EH (cell line): Measurements from ENCODE around the gene DES.
A peak's percentile ranks its signal among the peaks of the same experiment; 100 is the strongest.
"Not testable (repeated sequence)": the region's sequence is repeated elsewhere in the genome, so short reads cannot be mapped to it uniquely, and the experiment has no call there.

ENCODE experiments used
- DNase-seq: peaks from one replicate; pipeline ENCODE4 v3.0.0-alpha.2; 2015; ENCODE audit warnings: low read depth

DES gene

DNA sequence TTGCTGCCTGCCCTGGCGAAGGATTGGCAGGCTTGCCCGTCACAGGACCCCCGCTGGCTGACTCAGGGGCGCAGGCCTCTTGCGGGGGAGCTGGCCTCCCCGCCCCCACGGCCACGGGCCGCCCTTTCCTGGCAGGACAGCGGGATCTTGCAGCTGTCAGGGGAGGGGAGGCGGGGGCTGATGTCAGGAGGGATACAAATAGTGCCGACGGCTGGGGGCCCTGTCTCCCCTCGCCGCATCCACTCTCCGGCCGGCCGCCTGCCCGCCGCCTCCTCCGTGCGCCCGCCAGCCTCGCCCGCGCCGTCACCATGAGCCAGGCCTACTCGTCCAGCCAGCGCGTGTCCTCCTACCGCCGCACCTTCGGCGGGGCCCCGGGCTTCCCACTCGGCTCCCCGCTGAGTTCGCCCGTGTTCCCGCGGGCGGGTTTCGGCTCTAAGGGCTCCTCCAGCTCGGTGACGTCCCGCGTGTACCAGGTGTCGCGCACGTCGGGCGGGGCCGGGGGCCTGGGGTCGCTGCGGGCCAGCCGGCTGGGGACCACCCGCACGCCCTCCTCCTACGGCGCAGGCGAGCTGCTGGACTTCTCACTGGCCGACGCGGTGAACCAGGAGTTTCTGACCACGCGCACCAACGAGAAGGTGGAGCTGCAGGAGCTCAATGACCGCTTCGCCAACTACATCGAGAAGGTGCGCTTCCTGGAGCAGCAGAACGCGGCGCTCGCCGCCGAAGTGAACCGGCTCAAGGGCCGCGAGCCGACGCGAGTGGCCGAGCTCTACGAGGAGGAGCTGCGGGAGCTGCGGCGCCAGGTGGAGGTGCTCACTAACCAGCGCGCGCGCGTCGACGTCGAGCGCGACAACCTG lies at the start of gene DES:
Gene DES, plus strand, starts transcription at position 223 of the 857 bp plus-strand sequence. Its CDS starts 86 bp downstream, at position 309.
- DNase-seq = no peak

DNA sequence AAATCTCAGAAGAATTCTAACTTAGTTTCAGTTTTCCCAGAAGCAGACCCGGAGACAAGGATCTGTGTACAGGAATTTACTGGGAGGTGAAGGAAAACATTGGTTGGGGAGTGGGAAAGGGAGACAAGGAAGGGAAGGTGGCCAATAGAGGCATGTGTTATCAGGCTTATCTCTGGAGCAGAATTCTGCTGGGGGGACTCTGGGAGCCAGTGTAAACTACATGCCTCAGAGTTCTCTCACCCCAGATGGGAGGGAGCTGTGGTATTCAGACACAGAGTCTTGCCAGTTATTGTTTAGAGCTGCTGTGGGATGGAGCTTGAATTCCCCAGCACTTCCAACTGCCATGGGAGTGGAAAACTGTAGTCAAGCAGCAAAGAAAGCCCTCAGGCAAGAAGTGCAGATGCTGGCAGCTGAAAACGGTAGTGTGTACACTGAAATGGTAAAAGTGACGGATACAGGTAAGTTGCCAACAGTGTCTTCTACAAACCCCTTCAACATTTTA lies 49.4 kb upstream of the DES start:
- peak; percentile 99 for DNase-seq

DNA sequence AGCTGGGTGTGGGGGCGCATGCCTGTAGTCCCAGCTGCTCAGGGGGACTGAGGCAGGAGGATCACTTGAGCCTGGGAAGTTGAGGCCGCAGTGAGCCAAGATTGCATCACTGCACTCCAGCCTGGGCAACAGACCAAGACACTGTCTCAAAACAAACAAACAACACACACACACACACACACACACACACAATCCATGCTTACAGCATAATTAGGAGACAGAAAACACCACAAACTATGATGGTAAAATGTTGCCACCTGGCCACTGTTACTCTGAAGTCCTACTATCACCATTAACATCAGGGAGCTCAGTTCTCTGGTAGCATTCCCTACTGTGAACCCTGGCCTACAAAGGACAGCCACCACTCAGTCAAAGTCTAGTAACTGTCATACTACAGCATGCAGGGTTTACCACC lies 48.7 kb upstream of the DES start:
- peak; percentile 75 for DNase-seq

DNA sequence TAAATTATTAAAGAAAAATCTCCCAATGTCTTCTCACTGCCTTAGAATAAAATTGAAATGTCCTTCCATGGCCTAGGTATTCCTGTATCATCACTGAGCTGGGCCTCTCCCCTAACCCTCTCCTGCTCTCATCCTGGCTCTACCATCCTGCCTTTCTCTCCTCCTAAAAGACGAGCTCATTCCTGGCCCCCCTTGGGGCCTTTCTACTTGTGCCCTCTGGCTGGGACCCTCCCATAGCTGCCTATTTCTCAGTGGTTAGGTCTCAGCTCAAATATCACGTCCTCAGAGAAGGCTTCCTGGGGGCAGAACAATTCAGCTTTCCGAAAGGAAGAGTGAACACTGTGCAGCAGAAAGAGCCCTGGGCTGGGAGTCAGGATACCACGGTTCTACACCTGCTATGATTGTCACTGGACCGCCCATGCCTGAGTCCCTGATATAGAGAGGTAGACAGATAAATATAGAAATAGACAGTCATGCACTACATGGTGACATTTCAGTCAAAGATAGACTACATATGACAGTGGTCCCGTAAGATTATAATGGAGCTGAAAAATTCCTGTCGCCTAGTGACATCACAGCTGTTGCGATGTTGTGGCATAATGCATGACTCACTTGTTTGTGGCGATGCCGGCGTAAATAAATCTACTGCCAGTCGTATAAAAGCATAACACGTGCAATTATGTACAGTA lies 39.9 kb upstream of the DES start:
- no peak for DNase-seq

DNA sequence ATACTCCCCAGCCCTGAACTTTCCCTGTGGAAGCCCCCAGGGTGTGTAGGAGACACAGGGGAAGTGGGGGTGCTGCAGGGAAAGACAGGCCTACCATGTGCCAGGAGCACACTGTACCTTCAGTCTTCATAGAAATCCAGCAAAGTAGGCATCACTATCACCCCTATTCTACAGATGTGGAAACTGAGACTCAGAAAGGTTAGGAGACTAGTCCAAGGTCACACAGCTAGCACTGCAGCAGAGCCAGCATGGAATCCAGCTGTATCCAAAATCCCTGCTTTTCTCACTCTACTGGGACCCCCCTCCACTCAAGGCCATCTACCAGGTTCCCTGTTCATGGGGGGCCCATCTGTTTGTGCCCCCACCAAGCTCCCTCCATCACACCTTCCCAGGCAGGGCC lies 37.3 kb upstream of the DES start:
- no peak for DNase-seq

DNA sequence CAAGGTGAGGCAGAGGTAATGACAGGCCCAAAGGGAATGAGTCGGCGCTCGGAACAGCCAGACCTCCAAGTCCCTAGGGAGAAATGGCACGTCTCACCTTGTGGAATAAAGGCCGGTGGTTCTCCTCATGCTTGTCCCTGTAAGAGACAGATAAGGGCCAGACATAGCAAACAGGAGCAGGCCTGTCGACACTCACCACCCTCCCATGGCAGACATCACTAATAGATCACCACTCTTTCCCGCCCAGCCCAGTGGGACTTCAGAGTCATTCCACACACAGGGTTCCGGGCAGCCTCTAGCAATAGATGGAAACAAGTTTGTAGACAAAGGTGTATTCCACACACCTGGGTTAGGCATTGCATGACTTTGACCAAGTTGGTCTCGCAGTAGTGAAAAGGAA lies 36.7 kb upstream of the DES start:
- no peak for DNase-seq

DNA sequence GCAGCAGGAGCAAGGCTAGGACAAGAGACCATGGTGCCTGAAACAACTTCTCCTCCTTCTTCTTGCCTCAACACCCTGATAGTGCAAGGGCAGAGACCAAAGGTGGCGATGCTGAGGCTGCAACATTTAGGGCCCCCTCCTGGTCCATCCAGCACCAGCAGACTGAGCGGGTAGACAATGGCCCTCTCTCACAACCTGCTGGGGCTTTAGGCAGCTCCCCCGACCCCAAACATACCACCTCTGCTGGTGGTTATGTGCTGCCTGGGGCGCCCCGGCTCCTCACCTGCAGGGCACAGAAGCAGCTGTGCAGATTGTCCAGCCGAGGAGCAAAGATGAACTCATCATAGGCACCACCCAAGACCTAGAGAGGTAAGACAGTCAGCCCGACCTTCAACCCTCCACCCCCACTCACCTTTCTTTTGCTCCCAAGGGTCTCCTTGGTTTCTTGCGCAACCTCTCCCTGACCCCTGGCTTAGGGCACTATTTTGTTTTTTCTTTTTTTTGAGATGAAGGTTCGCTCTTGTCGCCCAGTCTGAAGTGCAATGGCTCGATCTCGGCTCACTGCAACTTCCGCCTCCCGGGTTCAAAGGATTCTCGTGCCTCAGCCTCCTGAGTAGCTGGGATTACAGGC lies 34.0 kb upstream of the DES start:
- DNase-seq = no peak

DNA sequence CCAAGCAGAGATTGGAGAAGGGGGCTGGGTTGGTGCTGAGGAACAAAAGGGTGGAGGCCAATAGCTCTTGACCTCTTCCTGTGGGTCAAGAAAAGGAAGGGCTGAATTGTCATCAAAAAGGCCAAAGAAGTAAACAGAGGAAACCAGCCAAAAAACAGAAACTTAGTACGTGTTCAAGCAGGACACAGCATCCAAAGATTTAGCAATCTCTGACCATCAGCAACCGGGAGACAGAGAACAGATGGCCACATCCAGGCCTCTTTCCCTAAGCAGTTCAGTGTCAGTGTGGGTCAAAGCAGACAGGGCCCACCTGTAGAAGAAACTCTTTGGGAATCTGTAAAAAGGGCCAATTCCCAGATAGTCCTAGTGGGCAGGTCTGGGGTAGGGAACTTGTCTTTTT lies 33.3 kb upstream of the DES start:
- DNase-seq = no peak

DNA sequence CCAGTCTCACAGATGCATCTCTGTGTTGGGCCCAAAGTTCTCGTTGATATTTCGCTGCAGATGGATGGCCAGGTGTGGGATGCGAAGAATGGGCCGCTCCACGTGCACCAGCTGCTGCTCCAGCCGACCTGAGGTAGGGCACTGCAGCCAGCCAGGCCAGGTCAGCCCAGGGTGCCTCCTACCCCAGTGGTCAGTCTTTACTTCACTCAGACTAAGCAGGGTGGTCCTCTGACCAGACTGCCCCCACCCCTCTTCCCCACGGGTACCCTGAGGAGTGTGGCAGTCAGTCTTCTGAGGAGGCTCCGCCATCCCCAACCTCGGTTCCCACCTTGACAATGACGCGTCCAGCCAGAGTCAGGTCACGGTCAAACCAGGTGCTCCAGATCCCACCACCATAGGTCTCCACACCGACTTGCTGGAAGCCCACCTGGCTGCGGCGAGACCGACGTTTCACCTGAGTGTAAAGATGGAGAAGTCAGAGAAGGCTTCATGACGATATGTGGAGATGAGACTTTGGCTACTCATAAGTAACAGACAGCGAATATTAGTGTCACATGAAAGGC lies 32.1 kb upstream of the DES start:
- no peak for DNase-seq

DNA sequence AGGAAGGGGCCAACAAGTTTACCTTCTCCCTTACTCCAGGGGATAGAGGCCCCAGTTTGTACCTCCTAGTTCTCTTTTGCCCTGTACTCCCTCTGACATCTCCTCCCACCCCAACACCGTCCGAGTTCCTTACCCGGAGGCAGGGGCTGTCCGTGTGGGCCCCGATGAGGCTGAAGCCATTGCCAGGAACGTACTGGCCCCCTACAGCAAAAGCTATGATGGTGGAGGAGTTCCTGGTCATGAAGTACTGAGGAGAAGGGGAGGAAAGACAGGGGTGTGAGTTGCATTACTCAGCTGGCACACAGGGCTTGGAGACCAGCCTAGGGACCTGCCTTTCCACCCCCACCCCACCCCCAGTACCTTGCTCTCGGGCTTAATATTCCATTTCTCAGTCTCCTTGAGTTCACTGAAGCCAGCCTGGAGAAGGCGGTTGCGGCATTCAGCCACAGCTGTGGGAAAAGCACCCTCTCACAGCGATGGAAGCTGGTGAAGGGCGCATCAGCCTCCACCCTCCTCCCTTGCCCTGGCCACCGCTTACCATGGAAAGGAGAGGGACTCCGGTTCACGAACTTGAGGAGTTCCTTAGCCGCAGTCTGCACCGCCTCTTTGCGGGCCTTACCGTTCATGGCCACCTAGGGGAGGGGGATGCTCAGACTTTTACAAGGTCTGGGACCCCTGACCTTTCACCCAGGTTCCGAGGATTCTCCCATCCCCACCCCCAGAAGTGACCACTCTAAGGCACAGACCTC lies 31.5 kb upstream of the DES start:
- DNase-seq = peak; percentile 27

DNA sequence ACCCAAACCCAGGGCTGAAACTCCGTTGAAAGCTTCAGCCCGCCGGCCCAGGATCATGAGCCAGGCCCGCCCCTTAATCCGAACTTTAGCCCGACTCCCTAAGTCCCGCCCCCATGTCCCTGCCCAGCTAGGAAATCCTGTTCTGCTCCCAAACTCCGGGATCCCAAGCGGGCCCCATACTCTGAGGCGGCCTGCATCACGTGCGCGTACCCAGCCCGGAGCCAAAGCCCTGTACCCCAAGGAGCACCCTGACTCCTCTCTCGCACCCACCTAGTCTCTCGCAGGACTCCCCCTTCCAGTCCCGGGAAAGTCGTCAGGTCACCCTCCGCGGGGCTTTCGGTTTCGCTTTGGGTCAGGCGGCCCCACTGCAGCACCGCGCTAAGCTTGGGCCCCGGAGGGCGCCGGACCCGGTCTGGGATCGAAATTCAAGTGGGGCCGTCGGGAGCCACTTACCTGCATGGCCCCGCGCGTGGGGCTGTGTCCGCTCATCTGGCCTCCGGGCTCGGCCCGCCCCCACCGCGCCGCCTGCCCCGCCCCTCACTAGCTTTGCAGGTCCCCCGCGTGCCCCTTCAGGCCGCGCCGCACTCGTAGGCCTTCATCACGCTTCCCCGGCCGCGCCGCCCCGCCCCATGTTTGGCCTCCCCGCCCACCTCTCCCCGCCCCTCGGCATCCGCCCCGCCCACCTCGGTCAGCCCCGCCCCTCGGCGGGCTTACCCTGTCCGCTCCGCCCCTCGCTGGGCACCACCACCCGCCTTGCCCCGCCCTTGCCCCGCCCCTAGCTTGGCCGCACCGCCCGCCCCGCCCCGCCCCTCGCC lies 30.7 kb upstream of the DES start, which contains the start of gene DNPEP:
Gene DNPEP, minus strand, starts transcription at position 607 of the 815 bp plus-strand sequence. Its CDS starts 118 bp downstream, at position 489.
- peak; percentile 91 for DNase-seq

DNA sequence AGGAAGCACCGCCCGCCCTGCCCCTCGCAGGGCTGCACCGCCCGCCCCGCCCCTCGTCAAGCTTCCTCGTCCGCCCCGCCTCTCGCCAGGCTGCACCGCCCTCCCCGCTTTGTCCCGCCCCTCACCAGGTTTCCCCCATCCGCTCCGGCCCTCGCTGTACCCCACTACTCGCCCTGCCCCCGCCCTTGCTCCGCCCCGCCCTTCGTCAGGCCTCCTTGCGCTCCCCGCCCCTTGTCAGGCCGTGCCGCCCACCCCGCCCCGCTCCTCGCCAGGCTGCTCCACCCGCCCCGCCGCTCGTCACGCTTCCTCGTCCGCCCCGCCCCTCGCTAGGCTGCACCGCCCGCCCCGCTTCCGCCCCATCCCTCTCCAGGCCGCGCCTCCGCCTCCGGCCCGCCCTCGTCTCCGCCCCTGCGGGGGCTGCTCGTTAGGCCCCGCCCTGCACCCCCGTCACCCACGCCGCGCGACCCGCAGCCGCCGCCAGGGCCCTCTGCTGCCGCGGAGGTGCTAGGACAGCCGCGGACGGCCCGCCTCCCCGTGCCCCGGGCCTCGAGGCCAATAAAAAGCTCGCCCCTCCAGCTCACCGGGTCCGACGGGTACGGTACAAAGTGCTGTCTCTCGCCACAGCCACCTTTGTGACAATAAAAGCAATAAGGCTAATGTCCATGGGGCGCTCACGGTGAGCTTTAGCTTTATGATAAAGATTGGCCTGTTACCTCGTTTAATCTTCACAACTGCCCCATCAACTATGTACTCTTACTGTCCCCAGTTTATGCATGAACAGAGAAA lies 29.9 kb upstream of the DES start:
- peak; percentile 96 for DNase-seq

DNA sequence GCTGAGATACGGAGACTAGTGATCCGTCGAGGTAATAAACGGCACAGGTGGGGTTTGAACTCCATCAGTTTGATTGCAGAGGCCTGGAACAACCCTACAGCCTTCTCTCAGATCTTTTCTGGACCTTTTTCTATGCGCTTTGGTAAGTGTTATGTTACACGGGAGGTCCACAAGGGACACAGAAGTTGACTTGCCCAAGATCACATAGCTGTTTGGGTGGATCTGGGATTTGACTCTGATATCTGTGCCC lies 29.3 kb upstream of the DES start:
- DNase-seq = no peak

DNA sequence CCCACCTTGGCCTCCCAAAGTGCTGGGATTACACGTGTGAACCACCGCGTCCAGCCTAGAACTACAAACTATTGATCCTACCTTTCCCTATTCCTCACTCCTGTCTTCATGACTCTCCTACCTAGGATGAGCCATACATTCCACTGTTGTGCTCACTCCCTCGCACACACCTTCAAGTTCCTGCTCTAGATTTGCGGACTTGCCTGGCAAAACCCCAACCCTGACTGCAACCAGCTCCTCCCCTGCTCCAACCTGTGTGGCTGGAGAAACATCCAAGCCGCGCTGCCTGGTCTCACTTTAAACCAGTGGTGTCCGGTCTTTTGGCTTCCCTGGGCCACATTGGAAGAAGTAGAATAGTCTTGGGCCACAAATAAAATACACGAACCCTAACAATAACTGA lies 25.4 kb upstream of the DES start:
- DNase-seq = no peak

DNA sequence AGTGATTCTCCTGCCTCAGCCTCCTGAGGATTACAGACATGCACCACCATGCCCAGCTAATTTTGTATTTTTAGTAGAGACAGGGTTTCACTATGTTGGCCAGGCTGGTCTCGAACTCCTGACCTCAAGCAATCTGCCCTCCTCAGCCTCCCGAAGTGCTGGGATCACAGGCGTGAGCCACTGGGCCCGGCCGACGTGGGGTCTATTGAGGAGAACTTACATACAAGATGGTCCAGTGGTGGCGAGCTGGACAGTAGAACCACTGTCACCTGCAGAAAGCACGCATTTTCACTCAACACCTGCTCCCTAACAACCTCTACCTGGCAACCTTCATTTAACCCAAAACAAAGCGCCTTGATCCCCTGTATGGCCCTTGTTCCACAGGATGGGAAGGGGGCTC lies 23.1 kb upstream of the DES start:
- not testable (repeated sequence) for DNase-seq

DNA sequence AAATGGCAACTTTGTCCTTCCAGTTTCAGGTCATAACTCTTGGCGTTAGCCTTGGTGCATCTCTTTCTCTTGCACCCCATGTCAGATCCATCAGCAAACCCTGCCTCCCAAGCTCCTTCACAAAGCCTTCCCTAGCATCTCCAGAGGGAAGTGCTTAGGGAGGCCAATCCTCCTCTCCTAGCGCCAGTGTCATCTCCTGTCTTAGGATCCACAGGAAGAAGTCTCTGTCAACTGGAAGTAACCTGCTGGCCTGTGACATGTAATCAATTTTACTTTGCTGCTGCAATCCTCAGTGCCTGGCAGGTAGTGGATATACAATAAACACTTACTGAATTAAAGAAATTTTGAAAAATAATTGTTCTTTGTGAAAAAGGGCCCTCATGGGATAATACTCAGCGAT lies 22.6 kb upstream of the DES start:
- DNase-seq = no peak

DNA sequence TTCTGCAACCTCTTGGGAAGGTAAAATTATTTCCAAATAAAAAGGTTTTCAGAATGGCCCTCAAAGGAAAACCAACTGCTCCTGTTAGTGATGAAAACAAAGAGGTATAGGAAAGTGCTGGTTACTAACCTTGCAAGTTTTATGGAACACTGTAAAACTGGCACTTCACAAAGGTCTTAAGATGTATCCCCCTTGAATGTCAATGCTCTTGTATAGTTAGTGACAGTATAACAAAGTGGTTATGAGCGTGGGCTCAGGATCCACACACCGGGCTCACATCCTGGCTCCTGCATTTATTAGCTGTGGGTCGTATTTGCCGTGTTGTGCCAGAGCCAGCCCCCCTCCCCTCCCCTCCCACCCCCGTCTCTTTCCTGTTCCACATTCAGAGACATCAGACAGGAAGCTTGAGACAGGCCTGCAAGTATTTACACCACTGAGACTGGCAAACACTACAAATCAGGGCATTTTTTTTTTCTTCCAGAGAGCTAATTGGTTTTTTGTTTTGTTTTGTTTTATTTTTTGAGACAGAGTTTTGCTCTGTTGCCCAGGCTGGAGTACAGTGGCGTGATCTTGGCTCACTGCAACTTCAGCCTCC lies 21.2 kb upstream of the DES start:
- no peak for DNase-seq

DNA sequence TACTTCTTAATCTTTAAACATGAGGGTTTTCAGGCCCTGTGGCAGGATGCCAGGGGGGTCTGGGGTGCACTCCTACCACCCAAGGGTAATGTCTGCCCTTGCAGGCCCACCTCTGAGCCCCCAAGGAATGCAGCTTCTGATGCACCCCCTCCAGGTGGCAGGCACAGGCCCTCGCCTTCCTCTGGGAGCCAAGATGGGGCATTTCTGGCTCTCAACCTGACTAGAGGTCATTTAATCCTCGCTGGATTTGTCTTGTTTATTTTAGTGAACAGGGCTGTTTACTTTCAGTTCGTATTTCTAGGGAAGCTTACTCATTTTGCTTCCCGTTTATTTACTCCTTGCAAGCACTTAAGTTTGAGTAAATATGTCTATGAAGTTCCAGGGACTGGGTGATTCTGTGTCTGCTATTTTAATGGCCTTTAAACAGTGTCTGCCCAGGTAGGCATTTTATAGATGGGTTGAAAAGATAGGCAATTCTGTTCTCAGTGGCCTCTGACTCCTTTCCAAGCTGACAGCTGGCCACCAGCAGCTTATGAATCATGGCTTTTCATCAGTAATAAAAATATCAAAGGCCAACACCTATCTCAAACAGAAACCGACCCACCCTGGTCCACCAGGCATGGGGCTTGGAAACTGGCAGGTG lies 19.3 kb upstream of the DES start:
- DNase-seq = no peak

DNA sequence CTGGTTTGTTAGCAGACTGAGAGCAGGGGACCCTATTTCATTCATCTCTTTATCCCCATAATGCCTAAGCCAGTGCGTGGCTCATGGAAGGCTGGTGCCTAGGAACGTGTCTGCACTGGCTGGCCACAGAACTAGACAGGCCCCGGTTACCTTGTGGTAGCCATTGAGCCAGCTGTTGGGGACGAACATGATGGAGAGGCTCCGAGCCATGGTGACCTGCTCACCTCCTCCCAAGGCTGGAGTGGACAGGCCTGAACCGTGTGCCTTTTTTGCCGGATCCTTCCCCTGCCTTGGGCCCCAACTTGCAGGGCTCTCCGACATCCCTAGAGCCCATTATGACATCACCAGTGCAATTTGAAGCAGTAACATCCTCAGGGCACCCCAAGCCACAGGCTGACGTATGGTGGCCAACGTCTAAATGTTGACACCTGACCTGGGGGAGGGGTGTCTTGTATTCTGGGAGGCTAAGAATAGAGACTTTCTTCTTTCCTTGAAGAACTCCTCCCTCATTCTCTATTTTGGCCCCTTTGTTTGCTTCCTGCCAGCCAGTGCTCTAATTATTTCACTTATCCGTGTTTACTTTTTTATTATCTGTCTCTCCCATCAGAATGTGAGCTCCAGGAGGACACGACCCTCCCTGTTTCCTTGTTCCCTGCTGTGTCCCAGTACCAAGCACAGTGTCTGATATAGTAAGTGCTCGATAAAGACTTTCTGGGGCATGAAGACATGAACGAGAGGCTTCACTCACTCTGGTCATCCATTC lies 18.3 kb upstream of the DES start:
- DNase-seq = no peak
